GM19193 (cell line): ENCODE results near the gene KDM4B.

Source experiments
- POLR2A ChIP-seq: IDR thresholded peaks from 4 replicates; pipeline ENCODE4 v1.6.1; 2011; ENCODE audit not compliant: insufficient read depth, insufficient read length; ENCODE audit errors: extremely low read depth

KDM4B gene

GRCh38 chr19:5141850-5142724 lies 173.2 kb downstream of the KDM4B start:
- no peak for TF ChIP-seq POLR2A

- no peak for TF ChIP-seq POLR2A
These were observed 173.8 kb downstream of the KDM4B start for GRCh38 chr19:5142725-5143097.

GRCh38 chr19:5143471-5144411 lies 174.8 kb downstream of the KDM4B start:
- TF ChIP-seq POLR2A = no peak

- no peak for TF ChIP-seq POLR2A
These were observed 175.7 kb downstream of the KDM4B start for GRCh38 chr19:5144545-5145179.

GRCh38 chr19:5145521-5146511 lies 176.9 kb downstream of the KDM4B start:
- TF ChIP-seq POLR2A = no peak

GRCh38 chr19:5147074-5147977 lies 178.4 kb downstream of the KDM4B start:
- no peak for TF ChIP-seq POLR2A

- TF ChIP-seq POLR2A = no peak
These were observed 179.3 kb downstream of the KDM4B start for GRCh38 chr19:5147978-5148793.

GRCh38 chr19:5148794-5149190 lies 179.9 kb downstream of the KDM4B start:
- TF ChIP-seq POLR2A = no peak

- TF ChIP-seq POLR2A = peak; percentile 29
These were observed 180.6 kb downstream of the KDM4B start for GRCh38 chr19:5149508-5149907.

GRCh38 chr19:5149932-5150901 lies 181.3 kb downstream of the KDM4B start:
- no peak for TF ChIP-seq POLR2A
